ENCODE data around the gene IER3.
"Not testable (repeated sequence)": the region's sequence is repeated elsewhere in the genome, so short reads cannot be mapped to it uniquely, and the experiment has no call there.

Gene IER3

DNA sequence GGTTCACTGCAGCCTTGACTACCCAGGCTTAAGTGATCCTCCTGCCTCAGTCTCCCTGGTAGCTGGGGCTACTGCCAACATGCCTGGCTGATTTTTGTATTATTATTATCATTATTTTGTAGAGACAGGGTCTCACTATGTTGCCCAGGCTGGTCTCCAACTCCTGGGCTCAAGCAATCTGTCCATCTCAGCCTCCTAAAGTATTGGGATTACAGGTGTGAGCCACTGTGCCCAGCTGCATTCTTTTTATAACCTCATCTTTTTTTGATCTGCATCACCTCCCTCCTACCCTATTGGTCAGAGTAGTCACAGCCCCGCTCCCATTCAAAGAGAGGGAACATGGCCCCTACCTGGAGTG is 23.6 kb upstream of the IER3 start:
- DNase-seq, result no peak

GRCh38 chr6:30767158-30767943 is 23.0 kb upstream of the IER3 start:
- no peak for DNase-seq

- no peak for DNase-seq
Observed at GRCh38 chr6:30766461-30767157, 22.3 kb upstream of the IER3 start.

DNA sequence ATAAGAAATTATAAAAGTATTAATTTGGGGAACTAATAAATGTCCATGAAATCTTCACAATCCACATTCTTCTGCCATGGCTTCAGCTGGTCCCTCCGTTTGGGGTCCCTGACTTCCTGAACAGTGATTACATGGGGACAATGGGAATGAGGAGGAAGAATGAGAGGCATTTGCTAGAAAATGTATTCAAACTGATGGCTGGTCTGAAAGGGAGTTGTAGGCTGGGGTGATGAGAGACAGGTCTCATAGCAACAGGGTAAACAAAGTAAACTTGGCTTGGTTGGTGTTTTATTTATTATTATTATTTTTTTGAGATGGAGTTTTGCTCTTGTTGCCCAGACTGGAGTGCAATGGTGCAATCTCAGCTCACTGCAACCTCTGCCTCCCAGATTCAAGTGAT is 21.1 kb upstream of the IER3 start:
- DNase-seq, result not testable (repeated sequence)

GRCh38 chr6:30764490-30765043 is 20.2 kb upstream of the IER3 start:
- not testable (repeated sequence) for DNase-seq

- DNase-seq, result no peak
Observed at GRCh38 chr6:30763618-30764489, 19.5 kb upstream of the IER3 start.

DNA sequence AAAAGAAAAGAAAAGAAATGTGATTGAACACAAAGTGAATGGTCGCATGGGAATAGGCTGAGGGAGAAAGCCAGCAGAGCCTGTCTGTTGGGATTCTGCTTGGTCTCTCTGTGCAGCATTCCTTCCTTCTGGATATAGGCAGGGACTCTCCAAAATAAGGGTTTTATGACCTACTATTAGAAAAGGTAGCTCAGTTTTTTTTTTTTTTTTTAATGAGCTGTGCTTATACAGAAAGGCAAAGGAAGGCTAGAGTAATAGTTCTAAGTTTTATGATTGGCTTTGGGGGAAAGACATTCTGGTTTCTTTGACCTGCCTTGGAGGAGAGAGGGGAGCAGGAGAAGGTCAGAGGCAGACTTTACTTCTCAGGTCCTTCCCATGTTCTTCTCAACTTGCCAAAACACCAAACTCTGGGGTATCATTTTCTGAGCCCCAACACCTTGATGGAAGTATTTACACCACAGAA is 18.8 kb upstream of the IER3 start:
- no peak for DNase-seq

DNA sequence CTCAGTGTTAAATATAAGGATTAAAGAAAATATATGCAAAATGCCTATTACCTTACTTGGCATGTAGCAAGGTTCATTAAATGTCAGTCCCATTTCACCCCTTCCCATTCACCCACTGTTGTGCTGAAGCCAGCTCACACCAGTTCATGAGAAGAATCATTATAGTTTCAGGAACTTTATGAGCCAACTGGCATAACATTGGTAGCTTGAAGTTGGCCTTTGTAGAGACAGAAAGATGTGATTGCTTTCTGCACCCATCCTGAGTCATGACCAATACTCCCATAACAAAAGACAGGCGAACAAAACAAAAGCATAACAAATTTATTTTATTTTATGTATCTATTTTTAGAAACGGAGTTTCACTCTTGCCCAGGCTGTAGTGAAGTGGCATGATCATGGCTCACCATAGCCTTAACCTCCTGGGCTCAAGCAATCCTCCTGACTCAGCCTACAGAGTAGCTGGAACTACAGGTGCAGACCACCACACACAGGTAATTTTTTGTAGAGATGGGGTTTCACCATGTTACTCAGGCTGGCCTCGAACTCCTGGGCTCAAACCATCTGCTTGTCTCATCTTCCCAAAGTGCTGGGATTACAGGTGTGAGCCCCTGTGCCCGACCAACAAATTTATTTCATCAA is 17.6 kb upstream of the IER3 start:
- no peak for DNase-seq

DNA sequence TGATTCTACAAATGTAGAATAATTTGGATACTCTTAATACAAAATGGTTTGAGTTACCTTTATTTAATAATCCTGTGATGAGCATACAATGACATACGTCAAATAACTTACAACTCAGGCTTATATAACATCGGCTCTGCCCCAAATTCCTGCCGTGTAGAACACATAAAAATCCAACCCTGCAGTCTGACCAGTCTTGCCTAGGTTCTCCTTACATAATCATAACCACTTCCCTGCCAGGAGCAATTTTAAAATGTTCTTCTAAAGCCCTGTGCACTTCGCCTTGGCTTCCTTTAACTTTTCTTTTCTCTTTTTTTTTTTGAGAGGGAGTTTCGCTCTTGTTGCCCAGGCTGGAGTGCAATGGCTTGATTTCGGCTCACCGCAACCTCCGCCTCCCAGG is 16.2 kb upstream of the IER3 start:
- DNase-seq, result no peak

DNA sequence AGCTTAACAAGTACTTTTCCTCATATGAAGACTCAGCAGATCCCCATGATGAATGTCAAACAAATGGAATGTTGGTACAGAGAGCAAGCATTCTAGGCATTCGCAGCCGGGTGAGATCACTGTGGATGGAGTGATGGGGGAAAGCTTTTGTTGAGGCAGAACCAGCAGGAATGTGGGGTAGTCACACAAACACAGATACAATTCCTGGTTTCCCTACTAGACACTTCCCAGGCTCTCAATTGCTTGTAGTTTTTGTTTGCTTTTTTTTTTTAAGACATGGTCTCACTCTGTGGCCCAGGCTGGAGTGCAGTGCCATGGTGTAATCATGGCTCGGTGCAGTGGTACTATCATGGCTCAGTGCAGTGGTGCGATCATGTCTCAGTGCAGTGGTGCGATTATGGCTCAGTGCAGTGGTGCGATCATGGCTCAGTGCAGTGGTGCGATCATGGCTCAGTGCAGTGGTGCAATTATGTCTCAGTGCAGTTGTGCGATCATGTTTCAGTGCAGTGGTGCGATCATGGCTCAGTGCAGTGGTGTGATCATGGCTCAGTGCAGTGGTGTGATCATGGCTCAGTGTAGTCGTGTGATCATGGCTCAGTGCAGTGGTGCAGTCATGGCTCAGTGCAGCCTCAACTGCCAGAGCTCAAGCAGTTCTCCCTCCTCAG is 15.4 kb upstream of the IER3 start:
- DNase-seq, result no peak

GRCh38 chr6:30757261-30757904 is 13.0 kb upstream of the IER3 start:
- DNase-seq, result no peak

DNA sequence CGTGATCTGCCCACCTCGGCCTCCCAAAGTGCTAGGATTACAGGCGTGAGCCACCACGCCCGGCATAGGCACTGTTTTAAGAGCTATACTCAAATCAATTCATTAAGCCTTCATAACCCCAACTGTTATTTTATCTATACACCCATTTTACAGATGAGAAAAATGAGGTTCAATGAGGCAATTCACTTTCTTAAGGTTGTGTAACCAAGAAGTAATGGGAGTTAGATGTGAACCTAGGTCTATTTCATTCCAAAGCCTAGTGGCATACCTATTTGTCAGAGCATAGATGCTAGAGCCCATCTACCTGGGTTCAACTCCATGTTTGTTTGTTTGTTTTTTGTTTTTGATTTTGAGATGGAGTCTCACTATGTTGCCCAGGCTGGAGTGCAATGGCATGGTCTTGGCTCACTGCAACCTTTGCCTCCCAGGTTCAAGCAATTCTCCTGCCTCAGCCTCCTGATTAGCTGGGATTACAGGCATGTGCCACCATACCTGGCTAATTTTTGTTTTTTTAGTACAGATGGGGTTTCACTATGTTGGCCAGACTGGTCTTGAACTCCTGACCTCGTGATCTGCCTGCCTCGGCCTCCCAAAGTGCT is 12.2 kb upstream of the IER3 start:
- not testable (repeated sequence) for DNase-seq

DNA sequence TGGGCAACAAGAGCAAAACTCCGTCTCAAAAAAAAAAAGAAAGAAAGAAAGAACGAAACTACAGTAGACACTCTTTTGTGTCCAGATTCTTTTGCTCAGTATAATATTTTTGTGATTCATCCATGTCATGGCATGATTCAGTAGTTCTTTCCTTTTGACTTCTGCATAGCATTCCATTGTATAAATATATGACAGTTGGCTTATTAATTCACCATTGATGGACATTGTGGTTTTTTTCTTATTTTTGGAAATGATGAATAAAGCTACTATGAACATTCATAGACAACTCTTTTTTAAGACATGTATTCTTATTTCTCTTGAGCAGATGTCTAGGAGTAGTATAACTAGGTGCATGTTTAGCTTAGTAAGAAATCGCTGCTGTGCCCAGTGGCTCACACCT is 10.3 kb upstream of the IER3 start:
- DNase-seq, result no peak

DNA sequence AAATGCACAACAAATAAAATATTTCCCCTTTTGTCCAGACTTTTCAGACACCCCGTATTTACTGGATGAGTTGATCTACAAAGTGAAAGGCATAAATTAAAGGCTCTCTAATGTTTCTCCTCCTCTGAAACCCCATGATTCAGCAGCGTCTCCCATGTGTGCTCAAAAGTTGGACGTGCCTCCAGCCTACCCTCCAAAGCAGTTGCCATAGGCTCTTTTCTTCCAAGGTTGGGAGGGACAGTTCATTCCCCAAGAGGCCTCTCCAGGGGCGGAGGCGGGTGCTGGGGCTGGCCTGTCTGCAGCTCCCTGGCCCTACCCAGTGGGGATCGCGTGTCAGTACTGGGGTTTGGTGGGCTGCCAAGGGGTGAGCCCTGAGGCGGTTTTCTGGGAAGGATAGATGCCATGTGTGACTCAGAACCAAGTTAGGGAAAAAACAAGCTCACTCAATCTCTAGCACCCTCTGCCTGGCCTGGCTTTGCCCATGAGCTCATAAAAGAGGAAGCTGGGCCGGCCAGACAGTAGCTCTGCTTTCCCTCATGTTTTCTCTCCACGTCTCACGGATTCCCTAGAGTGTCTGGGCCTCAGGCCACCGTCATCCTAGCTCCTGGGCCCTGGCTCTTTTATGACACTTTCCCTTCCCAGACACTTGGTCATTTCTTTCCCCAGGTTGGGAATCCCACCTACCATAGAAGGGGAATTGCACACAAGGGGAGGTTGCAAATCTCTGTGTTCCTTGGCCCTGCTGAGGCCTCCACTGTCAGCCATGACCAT is 8.0 kb upstream of the IER3 start:
- no peak for DNase-seq

DNA sequence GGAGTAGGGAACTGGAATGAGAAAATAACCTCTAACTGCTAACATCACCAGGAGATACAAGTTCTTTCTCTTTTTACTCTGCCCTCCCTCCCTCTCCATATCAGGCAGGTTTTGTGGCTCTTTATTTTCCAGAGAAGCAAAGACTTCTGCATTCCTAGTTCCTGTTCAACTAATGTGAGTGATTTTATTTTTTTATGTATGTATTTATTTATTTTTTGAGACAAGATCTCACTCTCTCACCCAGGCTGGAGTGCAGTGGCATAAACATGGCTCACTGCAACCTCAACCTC is 6.0 kb upstream of the IER3 start:
- DNase-seq, result no peak

DNA sequence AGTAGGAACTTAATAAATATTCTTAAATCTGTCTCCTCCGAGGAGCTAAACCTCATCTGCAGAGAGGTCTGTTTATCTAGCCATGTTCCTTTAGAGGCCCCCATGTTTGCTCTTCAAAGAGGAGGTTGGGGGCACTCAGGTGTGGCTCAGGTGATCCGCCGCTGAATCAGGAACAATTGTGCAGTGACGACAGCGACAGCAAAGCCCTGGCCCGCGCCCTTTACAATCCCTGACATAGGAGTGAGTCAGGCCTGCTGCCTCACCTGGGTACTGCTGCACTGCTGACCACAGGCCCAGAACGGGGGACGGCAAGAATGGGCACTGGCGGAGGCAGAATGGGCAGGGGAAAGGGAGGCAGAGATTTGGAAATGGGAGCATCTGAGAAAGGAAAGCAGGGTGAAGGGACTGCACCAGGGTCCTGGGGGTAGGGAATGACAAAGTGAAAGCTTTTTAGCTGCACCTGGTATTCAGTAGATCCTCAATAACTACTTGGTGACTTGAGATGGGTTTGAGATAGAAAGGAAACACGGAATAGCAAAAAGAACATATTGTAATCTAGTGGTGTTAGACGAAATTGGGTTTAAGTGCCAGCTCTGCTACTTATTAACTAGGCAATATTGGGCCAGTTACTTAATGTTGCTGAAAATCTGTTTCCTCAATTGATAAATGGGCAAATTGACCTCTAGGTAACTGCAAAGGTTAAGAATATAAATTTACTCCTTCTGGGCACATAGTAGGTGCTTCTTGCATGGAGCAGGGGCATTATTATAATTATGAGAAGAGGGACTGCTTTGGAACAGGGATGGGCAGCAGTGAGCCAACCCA is 5.4 kb upstream of the IER3 start:
- DNase-seq, result no peak

DNA sequence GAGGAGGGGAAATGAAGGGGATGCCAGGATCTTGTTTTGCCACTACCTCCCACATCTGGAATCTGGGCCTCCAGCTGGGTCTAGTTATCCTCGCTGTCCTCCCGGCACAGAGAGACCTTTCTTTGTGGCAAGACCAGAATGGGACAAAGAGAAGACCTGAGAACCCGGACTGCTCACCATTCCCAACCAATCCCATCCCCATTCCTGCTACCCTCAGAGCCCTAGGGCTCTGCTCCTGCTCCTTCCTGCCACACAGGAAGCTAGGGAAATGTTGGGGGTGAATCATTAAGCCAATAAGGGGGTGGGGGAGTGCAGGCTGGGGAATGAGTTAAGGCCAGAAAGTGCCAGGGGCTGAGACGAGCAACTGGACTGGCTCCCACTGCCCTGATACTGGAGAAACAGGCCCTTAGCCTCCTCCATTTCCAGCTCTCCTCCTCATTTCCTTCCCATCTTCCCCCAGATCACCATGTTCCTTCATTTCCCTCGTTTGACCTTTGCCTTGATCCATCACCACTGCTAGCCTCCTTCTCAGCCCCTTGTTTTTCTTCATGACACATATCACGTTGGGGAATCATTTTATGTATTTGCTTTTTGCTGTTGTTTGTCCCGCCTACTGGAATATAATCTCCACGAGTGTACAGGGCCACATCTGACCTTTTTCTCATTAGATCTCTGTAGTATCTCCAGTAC is 4.6 kb upstream of the IER3 start:
- no peak for DNase-seq

DNA sequence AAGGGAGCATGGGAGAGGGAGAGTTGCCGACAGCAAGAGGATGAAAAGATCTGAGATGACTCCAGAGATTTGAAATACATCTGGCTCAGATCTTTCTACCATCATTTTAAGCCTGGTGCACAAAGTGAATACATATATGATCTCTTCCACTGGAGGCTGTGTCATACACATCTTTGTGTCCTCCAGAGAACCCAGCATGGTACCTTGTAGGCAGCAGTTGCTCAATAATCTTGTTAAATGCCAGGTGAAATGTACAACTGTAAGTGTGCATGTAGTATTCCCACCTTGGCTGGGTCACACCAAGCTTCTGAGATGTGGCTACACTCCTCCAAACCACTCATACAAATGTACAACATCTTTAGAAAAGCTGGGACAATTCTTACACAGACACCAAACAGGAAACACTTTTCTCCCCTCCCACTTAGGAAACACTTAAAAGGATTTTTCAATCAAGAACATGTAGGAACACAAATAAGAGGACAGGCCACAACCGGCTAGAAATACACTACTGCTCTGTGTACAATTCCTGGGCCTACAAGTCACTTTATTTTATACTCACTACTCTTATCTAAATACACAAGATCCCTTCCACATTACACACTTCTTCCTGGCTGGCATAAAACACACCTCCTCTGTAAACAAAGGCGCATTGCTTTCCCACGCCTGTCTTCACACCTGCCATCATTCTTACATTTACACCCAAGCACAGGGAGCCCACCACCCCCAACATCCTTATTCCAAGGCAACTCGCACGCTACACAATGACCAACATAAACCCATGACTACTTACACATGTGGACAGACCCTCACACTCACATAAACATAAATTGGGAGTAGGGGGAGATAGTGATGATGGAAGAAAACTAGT is 3.8 kb upstream of the IER3 start:
- no peak for DNase-seq

Data from T-helper 9 cell (primary cell).